Stimulated activated CD4-positive, alpha-beta T cell treated with anti-CD3 and anti-CD28 coated beads, TNF-alpha, amount 100 ng/mL, for 24 hours (primary cell): ENCODE measurements around the gene MYLK.

Source experiments
- DNase-seq, 3 experiments: peaks; one replicate each; pipeline ENCODE4 v3.0.0-alpha.2; 2020; ENCODE audit warnings: low read depth in 3 of 3

The MYLK gene

DNA sequence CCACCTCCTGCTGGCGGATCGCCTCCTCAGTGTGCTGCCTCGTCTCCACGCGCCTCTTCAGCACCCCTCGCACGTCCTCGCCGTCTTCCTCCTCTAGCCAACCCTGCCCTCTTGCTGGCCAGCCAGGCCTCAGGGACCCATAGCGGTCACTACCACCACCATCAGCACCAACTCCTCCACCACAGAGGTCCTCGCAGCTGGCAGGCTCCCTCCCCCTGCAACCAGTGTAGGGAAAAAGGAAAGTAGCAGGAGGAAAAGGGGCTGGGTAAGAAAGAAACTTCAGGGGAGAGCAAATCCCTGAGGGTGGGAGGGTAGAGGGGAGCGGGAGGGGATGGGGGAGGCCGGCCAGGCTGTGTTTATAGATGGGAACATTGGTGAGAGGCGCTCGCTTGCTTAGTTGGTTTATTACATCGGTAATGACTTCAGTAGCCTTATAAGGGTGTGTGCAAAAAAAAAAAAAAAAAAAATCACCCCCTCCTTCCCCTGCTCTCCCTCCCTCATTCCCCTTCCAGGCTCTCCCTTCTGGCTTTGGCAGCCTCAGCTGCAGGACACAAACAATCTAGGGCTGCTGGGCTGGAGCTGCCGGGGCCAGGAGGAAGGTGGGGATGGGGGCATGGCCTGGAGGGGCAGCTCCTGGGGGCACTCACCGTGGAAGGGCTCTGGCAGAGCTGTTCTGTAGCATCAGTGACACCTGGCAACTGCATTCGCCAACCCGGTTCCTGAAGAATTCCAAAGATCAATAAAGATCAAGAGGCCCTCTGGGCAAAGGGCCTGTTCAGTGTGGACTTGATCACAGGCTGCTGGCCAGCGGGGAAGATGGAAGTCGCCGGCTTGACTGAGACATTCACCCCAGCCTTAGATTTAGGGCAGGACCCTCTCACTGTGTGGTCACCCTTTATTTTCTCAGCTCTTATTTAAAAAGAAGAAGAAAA is 183.1 kb downstream of the MYLK start:
- no peak for DNase-seq

DNA sequence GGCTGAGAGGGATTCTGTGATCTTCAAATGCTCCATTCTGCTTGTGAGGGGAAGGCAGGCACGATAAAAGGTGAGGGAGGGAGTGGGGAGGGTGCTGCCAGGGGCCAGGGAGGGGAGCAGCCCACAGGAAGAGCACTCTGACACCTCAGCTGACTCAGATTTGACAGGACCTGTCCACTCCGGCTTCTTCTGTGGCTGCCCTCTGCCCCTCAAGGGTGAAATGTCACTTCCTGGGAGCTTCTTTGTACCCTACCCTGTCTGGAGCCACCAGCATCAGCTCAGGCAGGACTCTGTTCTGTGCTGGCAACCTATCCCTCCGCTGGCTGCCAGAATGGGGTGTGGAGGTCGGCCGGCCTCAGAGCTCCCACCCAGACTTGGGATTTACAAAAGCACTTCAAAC is 185.3 kb downstream of the MYLK start:
- no peak for DNase-seq

DNA sequence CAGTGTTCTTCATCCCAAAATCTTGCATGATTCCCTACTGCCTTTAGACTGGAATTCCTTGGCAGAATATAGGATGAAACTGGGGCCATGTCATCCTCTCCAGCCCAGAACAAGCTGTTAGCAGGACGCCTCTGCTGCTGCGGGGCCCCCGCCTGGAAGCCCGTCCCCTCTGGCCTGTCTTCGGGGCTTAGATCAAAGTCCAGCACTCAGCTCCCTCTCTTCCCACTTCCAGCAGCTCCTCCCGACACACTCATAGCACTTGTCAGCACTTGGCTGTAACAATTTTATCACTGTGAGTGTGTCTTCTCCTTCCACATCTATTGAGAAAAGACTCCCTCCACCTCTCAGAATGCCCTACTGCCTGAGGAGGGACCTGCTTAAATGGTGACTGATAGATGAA is 187.3 kb downstream of the MYLK start:
- no peak for DNase-seq

DNA sequence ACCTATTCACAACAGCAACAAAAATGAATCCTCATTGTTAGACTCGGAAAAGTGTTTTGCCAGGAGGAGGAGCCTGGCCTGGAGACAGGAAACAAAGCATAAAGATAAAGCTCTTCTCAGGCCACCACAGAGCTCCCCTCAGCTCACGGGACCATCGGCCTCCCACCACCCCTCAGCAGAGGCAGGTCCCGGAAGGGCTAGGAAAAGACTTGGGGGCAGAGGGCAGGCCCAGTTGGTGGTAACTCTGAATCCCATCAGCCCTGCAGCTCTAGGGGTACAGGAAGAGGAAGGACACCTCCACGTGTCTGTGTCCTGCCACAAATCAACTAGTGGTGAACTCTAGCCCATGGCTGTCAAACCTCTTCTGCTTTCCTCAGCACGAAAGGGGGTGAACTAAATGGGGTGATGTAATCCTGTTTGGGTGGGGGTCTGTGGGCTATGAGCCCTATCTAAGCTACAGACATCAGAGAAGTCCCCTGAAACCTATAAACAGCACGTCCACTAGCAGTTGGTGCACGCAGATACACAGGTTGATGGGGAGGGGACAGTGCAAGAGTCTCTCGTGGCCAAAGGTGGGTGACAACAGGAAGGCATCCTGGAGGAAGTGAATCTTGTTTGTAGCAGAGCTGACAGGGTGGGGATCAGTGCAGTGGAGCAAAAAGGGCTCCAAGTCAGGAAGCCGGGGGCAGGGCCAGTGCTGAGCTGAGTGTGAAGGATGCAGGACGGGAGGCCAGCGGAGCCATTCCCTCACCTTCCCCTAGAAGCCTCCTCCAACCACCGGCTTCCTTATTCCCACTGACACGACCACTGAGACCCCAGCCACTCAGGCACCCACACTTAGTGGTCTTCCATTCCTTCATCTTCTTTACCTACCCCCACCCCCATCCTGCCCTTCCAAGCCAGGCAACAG is 188.1 kb downstream of the MYLK start:
- no peak for DNase-seq

DNA sequence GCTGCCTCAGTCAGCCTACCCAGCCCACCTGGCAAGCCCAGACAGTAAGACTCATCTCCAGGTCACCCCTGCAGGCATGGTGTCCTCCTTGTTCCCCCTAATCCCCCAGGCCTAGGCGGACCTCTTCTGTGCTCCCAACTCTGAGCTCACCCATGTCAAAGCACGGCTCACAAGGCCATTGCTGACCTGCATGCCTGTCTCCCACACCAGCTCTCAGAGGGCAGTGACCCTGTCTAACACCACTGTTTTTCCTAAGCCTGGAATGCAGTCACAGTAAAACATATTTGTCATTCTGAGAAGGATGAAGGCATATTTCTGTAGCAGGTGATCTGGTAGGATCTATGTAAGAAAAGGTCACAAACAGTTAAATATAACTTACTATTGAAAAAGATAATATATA is 189.0 kb downstream of the MYLK start:
- no peak for DNase-seq

DNA sequence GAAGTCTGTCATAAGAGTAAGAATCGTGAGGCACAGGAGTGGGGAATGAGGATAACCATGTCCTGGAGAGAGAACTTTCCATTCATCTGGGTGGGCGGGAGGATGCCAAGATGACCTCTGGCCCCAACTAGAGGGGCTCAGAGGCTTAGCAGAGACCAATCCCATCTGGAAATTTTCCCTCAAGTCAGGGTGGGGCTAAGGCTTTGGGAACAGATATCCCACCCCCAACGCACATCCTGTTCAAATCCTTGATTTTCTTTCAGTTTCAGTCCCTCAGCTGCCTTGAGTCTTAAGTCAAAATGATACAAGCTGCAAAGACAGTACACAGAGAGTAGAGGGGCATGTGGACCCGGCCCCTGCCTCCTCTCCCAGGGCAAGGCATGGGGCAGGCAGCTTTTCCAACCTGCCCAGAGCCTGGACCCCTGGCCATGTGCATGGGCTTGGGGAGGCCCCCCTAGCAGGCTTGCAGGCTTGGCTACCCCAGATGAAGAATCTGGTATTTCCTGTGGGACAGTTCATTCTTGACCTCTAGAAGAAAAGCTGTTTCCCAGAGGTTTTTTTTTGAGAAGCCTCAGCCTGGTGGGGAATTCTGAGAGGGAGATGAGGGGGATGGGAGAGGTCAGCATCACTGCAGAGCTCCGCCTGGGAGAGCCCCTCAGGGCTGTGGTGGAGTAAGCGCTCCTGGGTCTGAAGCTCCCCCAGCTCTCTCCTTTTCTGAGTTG is 189.6 kb downstream of the MYLK start:
- no peak for DNase-seq

DNA sequence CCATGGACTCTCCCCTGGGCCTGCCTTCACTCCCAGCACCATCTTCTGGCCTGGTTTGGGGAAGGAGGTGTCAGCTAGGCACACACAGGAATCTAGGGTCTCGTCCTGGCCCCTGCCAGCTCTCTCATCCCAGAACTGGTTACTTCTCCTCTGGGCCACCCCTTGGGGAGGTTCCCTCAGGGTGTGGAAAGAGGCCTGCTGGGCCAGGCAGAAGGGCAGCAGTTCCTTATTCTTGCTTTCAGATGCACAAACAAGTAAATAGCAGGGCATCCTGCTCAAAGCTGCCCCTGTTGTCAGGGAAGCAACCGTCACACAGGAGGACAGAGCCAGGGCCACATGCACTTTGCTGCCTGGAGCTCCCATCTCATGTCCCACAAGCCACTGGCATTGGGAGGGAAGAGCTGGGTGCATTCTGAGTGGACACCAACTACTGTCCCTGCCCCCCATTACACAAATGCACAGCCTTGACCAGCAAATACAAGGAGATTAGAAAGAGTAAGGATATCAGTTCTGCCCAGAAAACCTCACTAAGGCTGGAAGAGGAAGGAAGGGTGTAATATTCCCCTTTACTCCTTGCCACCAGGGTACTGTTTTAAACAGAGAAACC is 190.4 kb downstream of the MYLK start:
- DNase-seq, result no peak

DNA sequence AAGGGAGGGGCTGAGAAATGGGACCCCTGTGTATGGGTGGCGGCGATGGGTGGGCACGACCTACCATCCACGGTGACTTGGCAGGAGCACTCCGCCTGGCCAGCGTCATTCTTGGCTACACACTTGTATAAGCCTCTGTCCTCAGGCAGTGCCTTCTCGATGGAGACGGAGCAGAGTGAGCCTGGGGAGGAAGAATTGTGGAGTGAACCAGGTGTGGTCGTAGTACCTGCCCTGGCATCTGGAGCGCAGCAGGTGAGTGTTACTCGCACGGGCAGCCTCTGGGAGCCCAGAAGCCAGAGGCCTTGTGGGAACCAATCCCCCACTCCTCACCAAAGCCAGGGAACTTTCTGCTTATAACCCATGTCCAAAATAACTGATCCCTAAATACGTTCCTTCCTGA is 191.5 kb downstream of the MYLK start:
- no peak for DNase-seq

DNA sequence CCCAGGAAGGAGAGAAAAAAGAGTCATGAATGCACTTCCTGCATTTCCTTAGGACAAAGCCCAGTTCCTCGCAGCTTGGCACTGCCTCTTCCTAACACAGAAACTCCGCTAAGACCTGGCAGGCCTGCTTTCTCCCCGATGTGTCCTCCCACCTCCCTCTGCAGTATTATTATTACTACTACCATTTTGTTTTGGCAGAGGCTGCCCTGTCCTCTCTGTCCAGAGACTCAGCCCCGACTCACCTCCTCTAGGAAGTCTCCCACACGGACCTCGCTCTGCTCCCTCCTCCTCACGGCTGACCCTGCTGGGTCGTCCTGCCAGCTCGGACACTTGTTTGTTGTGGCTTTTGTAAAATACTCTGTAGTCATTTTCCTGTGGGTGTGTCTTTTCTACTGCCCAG is 192.1 kb downstream of the MYLK start:
- no peak for DNase-seq

DNA sequence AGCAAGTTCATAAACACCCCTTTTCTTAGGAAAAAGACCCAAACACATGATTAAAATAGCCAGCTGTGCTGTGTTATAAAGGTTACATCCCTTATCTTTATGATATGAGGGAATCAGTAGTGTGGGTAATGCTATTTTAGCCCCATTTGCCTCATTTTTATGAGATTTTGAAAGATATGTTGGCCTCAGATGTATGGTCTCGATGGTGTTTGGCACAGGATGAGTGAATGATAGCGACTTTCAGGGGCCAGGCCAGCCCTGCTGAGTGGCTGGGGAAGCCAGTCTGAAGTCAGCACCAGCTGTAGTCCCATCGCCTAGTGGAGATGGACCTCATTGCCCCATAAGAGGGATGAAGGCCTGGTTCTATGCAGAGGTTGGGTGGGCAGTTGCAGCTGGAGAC is 194.3 kb downstream of the MYLK start:
- no peak for DNase-seq

DNA sequence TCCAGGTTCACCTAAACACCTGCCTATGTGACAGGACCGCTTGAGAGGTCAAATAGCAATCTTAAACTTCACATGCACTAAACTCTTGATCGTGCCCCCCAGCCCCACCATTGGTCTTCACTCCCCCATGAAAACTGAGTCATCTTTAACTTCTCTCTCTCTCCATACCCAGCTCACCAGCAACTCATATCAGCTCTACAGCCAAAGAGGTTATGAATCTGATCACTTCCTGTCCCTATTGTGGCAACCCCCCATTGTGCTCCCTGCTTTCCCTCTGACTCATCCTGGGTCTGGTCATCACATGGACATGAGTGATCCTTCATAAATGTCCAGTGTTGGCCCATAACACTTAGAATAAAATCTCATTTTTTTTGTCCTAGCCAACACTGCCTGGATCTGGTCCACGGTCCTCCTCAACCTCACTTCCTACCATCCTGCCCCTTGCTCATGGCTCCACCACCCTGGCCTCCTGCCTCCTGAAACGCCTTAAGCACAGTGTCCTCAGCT is 195.8 kb downstream of the MYLK start:
- DNase-seq, result no peak

DNA sequence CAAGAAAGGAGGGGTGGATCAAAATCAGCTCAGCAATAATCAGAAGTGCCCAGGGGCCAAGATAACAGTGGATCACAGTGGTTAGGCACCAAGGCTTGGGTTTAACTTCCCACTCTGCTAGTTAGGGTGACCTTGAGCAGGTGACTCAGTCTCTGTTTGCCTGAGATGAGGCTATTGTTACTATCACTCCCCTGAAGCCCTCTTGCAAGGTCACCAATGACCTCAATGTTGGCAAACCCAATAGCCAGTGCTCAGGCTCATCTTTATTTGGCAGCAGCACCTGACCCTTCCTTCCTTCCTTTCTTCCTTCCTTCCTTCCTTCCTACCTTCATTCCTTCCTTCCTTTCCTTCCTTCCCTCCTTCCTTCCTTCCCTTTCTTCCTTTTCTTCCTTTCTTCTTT is 196.8 kb downstream of the MYLK start:
- no peak for DNase-seq

DNA sequence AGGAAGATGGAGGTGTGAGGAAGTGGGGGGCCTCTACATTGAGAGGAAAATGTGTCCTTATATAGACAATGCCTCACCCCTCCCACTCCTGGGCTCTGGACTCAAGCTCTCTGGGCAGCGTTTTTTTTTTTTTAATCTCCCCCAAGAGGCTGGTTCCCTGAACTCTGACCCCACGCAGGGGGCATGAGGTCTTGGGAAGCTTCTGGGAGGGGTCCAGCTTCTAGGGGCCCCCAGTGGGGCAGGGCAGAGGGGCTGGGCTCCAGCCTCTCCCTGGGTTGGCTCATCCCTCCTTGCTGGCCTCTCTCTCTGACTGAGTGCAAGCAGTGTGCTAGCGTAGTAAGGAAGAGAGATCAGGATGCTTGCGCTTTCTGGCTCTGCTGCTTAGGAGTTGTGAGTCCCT is 197.9 kb downstream of the MYLK start:
- no peak for DNase-seq

DNA sequence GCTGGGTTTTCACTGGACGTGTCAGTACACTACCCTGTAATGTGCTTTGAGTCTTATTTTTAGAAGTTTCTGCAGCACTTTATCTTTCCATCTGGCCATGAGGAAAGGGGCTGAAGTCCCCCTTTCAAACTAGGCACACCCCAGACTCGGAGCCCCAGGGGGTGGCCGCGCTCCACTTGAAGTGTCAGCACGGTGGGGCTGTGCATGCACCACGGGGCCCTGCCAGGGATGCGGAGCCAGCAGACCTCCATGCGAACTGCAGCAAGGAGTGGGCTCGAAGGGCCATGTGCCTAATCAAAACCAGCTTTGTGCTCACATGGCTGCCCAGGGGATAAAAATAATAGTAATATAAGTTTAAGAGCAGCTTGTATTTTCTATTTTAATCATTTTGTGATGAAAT is 198.4 kb downstream of the MYLK start:
- DNase-seq, result no peak

DNA sequence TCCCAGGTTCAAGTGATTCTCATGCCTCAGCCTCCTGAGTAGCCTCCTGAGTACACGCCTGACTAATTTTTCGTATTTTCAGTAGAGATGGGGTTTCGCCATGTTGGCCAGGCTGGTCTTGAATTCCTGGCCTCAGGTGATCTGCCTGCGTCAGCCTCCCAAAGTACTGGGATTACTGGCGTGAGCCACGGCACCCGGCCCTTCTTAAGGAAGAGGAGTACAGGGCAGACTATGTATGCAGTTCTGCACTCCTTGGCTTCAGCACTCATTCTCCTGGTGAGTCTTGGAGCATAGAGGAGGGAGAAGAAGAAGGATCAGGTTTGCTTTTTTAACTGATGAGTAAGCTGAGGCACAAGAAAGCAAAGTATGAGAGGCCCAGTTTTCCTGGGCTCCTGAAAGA is 199.5 kb downstream of the MYLK start:
- no peak for DNase-seq

DNA sequence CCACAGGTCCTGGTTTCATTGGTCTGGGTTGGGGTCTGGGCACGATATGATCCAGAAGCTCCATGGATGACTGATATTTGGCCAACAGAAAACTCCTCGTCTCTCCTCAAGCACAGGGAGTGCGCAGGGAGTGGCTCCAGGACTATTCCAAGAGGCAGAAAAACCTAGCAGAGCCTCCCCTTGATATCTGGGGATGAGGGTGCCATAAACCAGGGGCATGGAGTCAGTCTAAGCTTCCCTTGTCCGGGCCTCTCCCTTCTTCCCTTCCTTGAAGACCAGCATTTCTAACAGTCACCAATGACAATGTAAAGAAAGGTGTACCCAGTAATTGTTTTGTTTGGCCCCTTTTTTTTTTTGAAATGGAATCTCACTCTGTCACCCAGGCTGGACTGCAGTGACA is 199.9 kb downstream of the MYLK start:
- DNase-seq, result no peak

DNA sequence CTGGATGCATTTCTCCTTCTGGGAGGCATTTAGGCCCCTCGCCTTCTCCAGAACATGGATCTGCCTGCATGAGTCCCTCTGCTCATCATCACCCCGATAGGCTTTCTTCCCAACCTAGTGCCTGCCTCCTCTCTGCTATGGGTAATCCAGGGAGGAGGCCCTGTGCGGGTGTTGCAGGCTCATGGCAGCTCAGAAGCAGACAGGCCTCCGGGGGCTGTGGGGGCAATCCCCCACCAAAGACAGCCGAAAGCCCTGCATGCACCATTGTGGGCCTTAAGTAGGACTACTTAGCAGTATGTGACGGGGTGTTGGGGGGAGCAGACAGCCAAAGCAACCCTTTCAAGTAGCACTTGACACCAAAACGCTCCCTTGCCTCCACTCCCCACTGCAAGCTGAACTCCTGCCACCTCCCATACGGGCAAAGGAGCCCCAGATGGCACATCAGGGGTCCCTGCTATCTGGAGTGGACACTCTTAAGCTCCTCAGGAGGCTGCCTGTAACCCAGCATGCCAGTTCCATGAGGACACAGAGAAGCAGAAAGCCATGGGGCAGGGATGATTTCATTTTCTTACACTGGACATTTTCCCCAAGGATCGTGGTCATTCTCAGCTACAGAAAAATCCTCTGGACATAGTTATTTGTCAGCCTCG is 200.5 kb downstream of the MYLK start:
- DNase-seq, result no peak

DNA sequence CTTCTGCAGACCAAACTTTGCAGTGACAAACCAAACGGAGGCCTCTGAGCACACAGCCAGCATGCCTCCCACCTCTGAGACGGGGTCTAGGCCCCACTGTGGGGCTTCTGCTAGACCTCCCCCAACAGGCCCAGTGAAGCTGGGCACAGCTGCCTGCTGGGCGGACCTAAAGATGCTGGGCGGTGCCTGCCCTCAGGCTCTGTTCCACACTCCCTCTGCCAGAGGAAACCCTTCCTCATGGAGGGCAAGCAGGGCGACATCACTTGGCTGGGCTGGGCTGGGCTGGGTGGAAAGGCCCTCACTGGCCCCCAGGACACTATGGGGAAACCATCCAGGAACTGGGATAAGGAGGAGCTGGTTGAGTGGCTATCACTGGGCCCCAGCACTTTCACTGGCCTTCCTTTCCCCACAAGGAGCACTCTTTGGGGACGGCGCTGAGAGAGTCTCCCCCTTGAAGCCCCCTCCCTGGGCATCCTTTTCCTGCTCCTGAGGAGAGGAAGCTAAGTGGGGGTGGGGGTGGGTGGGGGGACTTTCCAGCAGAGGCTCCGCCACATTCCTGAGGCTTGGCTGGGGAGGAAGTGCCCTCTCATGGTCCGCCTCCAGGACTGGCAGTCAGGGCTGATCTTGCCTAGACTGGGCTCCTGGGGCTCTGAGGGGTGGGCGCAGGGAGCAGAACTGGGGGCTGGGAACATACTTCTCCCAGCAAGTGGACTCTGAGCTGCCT is 201.2 kb downstream of the MYLK start:
- DNase-seq, result no peak

DNA sequence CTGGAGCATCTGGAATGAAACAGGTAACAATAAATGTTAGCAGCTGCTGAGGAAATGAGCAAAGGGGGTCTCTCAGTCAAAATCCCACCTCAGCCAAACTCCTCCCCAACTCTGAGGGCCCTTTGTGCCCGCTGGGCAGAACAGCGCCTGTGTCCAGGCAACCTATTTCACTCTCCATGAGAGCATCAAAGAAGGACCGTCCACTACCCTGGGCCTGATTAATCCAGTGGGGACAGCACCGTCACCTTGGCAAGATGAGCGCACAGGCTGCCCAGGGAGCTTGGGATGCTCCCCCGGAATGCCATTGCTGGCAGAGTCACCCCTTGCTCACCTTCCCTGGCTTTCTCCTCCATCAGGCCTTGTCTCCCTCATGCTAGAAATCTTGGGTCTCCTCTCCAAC is 201.8 kb downstream of the MYLK start:
- DNase-seq, result no peak

DNA sequence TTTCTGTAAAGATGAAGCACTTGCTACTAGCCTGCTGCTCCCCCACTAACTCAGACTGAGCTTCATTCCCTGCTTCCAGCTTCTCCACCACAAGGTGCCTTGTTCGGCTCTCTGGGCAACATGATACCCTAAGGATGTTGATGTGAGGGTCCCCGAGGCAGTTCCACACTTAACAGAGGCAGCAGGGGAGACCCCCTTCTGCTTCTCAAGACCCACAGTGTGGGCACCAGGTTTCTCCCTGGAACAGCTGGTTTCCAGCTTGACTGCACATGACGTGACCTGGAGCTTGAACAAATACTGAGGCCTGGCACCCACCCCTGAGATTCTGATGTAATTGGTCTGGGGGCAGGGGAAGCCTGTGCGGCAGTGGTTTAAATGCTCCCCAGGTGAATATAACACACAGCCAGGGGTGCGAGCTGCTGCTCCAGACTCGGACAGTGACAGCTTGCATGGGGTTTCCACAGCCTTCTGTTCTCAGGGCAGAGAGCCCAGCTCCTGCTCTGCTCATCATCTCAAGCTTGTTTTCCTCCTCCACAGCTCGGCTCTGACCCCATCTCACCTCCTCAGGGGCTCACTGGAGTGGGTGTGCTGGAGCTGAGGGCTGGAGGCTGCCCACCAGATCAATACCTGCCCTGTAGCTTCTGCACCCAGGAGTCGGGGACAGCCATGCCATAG is 204.3 kb downstream of the MYLK start:
- no peak for DNase-seq
